ACC112 (cell line): ENCODE measurements around the gene CLEC20A.

Experiments used
- H2AFZ ChIP-seq: fragments of 200-600 bp; sonication (generic); one replicate; pipeline ENCODE4 v1.6.0; 2017; ENCODE audit warnings: antibody characterized with exemption, low read length; ENCODE audit not compliant: unreplicated experiment
- H3K27ac ChIP-seq: fragments of 200-600 bp; sonication (generic); 2 replicates; pipeline ENCODE4 v1.5.1; 2014; ENCODE audit warnings: low read depth, mild to moderate bottlenecking, antibody characterized with exemption, low read length, moderate library complexity
- H3K27me3 ChIP-seq: fragments of 200-600 bp; sonication (generic); 2 replicates; pipeline ENCODE4 v1.6.1; 2014; ENCODE audit warnings: mild to moderate bottlenecking, antibody characterized with exemption, low read length, moderate library complexity, mixed read lengths; ENCODE audit not compliant: insufficient read depth
- H3K36me3 ChIP-seq: fragments of 200-600 bp; sonication (generic); 2 replicates; pipeline ENCODE4 v1.6.1; 2016; ENCODE audit warnings: mild to moderate bottlenecking, antibody characterized with exemption, low read length, moderate library complexity, mixed read lengths; ENCODE audit not compliant: insufficient read depth
- H3K4me1 ChIP-seq: fragments of 200-600 bp; sonication (generic); one replicate; pipeline ENCODE4 v1.6.1; 2016; ENCODE audit warnings: low read length, mixed read lengths; ENCODE audit not compliant: insufficient read depth, unreplicated experiment, control insufficient read depth
- H3K4me3 ChIP-seq: fragments of 200-600 bp; sonication (generic); 2 replicates; pipeline ENCODE4 v1.5.1; 2014; ENCODE audit warnings: mild to moderate bottlenecking, low read depth, low read length
- H3K79me2 ChIP-seq: fragments of 200-600 bp; sonication (generic); one replicate; pipeline ENCODE4 v1.6.0; 2016; ENCODE audit warnings: low read length; ENCODE audit not compliant: control insufficient read depth, unreplicated experiment, insufficient read depth

CLEC20A gene

GRCh38 chr1:178490136-178490535 is 6.6 kb downstream of the CLEC20A start:
- Histone ChIP-seq H3K79me2 (no peaks in the 10 kb centered on the region), H3K36me3 (no peaks in the 10 kb centered on the region), H2AFZ (no peak overlapping the region), H3K27me3 (no peaks in the 10 kb centered on the region), H3K4me1 (peaks cover 11% of the 10 kb centered on the region), H3K4me3 (no peak overlapping the region), H3K27ac (no peak overlapping the region)

DNA sequence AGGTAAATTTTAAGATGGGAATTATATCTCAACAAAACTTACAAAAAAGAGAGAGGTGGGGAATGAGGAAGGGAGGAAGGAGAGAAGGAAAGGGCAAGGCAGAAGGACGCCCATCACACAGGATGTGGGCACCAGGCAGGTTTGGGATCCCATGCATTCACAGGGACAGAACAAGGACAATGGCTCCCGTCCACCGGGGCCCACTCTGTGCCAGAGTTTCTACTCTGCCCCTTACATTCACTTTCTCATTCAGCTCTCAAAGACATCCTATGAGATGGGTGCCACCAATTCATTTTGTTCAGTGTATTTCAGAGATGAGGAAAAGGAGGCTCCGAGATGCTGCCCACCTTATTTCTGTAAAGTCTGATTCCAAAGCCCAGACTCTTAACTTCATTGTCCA is 7.4 kb downstream of the CLEC20A start:
- no peaks in the 10 kb centered on the region for H3K79me2 ChIP-seq
- H3K27ac ChIP-seq, result no peak overlapping the region
- no peaks in the 10 kb centered on the region for H3K27me3 ChIP-seq
- no peaks in the 10 kb centered on the region for H3K36me3 ChIP-seq
- H3K4me1 ChIP-seq, result peaks cover 17% of the 10 kb centered on the region
- no peak overlapping the region for H2AFZ ChIP-seq
- no peak overlapping the region for H3K4me3 ChIP-seq

GRCh38 chr1:178488393-178488792 is 8.4 kb downstream of the CLEC20A start:
- Histone ChIP-seq H3K36me3 (no peaks in the 10 kb centered on the region), H2AFZ (no peak overlapping the region), H3K4me3 (no peak overlapping the region), H3K27me3 (no peaks in the 10 kb centered on the region), H3K4me1 (peaks cover 17% of the 10 kb centered on the region), H3K27ac (no peak overlapping the region), H3K79me2 (no peaks in the 10 kb centered on the region)

- no peaks in the 10 kb centered on the region for H3K27me3 ChIP-seq
Observed at GRCh38 chr1:178487070-178487615, 9.6 kb downstream of the CLEC20A start.

GRCh38 chr1:178486100-178487069 is 10.4 kb downstream of the CLEC20A start:
- H3K27me3 ChIP-seq, result no peaks in the 10 kb centered on the region
- H3K79me2 ChIP-seq, result no peaks in the 10 kb centered on the region
- H3K36me3 ChIP-seq, result no peaks in the 10 kb centered on the region
- no peak overlapping the region for H3K4me3 ChIP-seq
- no peak overlapping the region for H2AFZ ChIP-seq
- no peak overlapping the region for H3K27ac ChIP-seq
- peaks cover 17% of the 10 kb centered on the region for H3K4me1 ChIP-seq

More at GRCh38 chr1:178487070-178487615, 9.6 kb downstream of the CLEC20A start:
- H3K4me3 ChIP-seq, result no peak overlapping the region
- H2AFZ ChIP-seq, result no peak overlapping the region
- no peaks in the 10 kb centered on the region for H3K79me2 ChIP-seq
- H3K27ac ChIP-seq, result no peak overlapping the region
- peaks cover 17% of the 10 kb centered on the region for H3K4me1 ChIP-seq
- H3K36me3 ChIP-seq, result no peaks in the 10 kb centered on the region

GRCh38 chr1:178485541-178485981 is 11.2 kb downstream of the CLEC20A start:
- H3K79me2 ChIP-seq, result no peaks in the 10 kb centered on the region
- H2AFZ ChIP-seq, result no peak overlapping the region
- H3K4me1 ChIP-seq, result peaks cover 17% of the 10 kb centered on the region
- no peaks in the 10 kb centered on the region for H3K27me3 ChIP-seq
- no peak overlapping the region for H3K27ac ChIP-seq
- no peaks in the 10 kb centered on the region for H3K36me3 ChIP-seq
- H3K4me3 ChIP-seq, result no peak overlapping the region

DNA sequence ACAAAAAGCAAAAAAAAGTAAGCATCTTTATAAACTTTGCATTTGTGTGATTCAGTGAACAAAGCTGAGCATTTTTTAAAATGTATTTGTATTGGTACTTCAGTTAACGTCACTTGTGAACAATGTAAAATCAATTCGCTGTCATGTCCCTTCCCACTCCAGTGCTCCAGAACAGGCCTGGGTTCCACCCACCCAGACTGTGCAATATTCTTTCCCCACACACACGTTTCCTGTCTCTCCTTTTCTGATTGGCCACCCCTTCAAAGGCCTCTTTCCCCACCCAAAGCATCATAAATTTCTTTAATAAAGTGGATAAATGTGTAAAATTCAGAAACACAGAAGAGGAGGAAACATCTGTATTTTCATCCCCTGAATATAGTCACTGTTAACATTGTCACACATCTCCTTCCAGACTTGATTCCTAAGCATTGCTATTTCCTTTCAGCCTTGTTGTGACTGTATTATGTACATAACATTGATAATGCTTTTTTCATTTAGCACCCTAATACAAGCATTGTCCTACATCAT is 12.0 kb downstream of the CLEC20A start:
- Histone ChIP-seq H3K36me3 (no peaks in the 10 kb centered on the region), H2AFZ (no peak overlapping the region), H3K27ac (no peak overlapping the region), H3K27me3 (no peaks in the 10 kb centered on the region), H3K4me3 (no peak overlapping the region), H3K79me2 (no peaks in the 10 kb centered on the region), H3K4me1 (peaks cover 17% of the 10 kb centered on the region)

DNA sequence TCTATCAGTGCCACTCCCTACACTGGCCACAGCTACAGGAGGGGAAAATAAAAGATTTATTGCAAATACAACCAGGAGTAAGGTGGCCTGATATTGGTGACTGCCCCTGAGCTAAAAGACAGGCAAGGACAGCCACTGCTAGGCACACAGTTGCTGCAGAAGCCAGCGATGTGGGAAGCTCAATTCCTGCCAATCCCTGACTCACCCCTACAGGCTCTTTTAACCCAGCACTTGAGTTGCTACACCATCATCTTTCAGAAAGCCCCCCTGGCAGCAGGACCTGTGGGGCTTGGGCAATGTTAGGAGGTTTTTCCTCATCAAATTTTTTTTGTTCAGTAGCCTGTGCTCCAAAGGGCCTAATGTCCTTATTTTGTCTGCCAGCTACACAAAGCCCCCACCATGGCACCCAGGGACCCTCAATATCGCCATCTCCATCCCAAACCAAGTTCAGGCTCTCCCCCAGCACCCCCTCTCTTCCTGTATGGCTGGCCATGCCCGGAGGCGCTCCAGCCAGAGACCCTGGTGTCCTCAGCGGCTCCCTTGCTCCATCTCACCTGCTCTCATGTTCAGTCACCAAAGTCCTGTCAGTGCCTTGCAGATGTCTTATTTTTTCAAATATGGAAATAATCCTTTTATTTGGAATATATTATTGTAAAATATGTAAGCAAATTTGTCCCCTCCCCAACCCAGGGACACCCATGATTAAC is 13.4 kb downstream of the CLEC20A start:
- Histone ChIP-seq H3K27ac (no peak overlapping the region), H3K4me1 (peaks cover 17% of the 10 kb centered on the region), H3K79me2 (no peaks in the 10 kb centered on the region), H3K36me3 (no peaks in the 10 kb centered on the region), H2AFZ (no peak overlapping the region), H3K27me3 (no peaks in the 10 kb centered on the region), H3K4me3 (no peak overlapping the region)

GRCh38 chr1:178477841-178478240 is 18.9 kb downstream of the CLEC20A start:
- no peak overlapping the region for H2AFZ ChIP-seq
- H3K36me3 ChIP-seq, result peaks cover 7% of the 10 kb centered on the region; the same call in 1 of the 2 replicates
- no peak overlapping the region for H3K27ac ChIP-seq
- no peaks in the 10 kb centered on the region for H3K79me2 ChIP-seq
- no peaks in the 10 kb centered on the region for H3K4me1 ChIP-seq
- H3K4me3 ChIP-seq, result no peak overlapping the region
- no peaks in the 10 kb centered on the region for H3K27me3 ChIP-seq

DNA sequence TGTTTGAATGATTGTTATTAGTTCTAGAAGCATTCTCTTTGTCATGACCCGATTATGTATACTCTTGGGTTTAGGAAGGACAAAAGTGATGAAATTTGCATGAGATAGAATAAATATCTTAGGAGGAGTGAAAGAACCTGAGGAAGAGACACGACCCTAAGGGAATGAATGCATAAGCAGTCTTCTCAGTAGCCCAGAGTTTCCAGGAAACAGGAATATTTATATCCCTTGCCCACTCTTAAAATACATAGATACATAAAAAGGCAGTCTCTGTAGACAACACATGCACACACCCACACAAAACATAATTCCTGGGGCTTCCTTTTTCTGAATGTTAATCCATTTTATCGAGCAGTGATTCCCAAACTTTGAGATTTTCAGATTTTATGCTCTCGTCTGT is 19.4 kb downstream of the CLEC20A start:
- Histone ChIP-seq H3K4me1 (no peaks in the 10 kb centered on the region), H3K79me2 (no peaks in the 10 kb centered on the region), H3K27me3 (no peaks in the 10 kb centered on the region), H2AFZ (no peak overlapping the region), H3K36me3 (peaks cover 7% of the 10 kb centered on the region; the same call in 1 of the 2 replicates), H3K27ac (no peak overlapping the region), H3K4me3 (no peak overlapping the region)
